Measurements from ENCODE around the gene ZFP3. TPM values are rescaled to one million over a fixed set of nuclear protein-coding genes. Genes with fewer than 3 reads are reported as not detected.

Gene ZFP3
- total RNA-seq, 2 experiments from 2014 or later = 0.34 to 0.98 TPM

GRCh38 chr17:5031365-5032082 is 46.7 kb upstream of the ZFP3 start:
- CTCF ChIA-PET (ENCODE audit: unreplicated experiment) = interaction anchor here (1.0 to 1.5 kb wide), 3 partner anchors 18 to 79 kb away, joined by 3 to 5 read pairs (median 3); no protein-coding TSS in a partner anchor
- no TSS peak for BruUV-seq (replicated peaks)
- Histone ChIP-seq H3K36me3 (ENCODE audit: insufficient read depth, low read length) (no peaks in the 10 kb centered on the region), H4K20me1 (ENCODE audit: insufficient read depth, low read length) (no peaks in the 10 kb centered on the region), H3K79me2 (ENCODE audit: insufficient read depth, low read depth, low read length) (no peaks in the 10 kb centered on the region), H3K9me2 (ENCODE audit: insufficient read depth, low read length) (no peaks in the 10 kb centered on the region), H2AFZ (ENCODE audit: low read length) (peak overlapping the region; percentile 90; the same call in 1 of the 2 replicates), H3K9me3 (ENCODE audit: low read length) (no peaks in the 10 kb centered on the region), H3K4me2 (ENCODE audit: low read length) (peak overlapping the region; percentile 98), H3K27ac (ENCODE audit: low read depth, low read length, poor library complexity, severe bottlenecking) (peak overlapping the region; percentile 43), H3K4me1 (ENCODE audit: insufficient read depth, low read length, poor library complexity, severe bottlenecking) (peaks cover 38% of the 10 kb centered on the region), H3K4me3 (ENCODE audit: low read depth, low read length, poor library complexity, severe bottlenecking) (peak overlapping the region; percentile 64)
- TF ChIP-seq EZH2phosphoT487 (IDR thresholded peaks at IDR 0.05; ENCODE audit: borderline replicate concordance, low read depth, low read length) = no peak
- peak; percentile 72 for TF ChIP-seq CTCF (conservative IDR thresholded peaks at IDR 0.05; ENCODE audit: low read length)
- POLR2A ChIA-PET = interaction anchor here (0.9 to 1.6 kb wide), 3 partner anchors 14 to 66 kb away, joined by 3 to 6 read pairs (median 4); no protein-coding TSS in a partner anchor
- DNase-seq (ENCODE audit: low spot score) = peak; percentile 91
- intact Hi-C loops (cut with micrococcal nuclease; ENCODE audit: unreplicated experiment) = loop anchor here (1.0 to 5.0 kb wide), 2 partner anchors 31 to 44 kb away; partner anchors contain the start of gene CAMTA2

- intact Hi-C loops (cut with micrococcal nuclease; ENCODE audit: unreplicated experiment) = loop anchor here (5.0 kb wide), 1 partner anchor 46 kb away; the partner anchor contains the start of gene CAMTA2
- H2AFZ ChIP-seq (ENCODE audit: low read length) = no peak overlapping the region
- DNase-seq (ENCODE audit: low spot score) = no peak
- H3K4me3 ChIP-seq (ENCODE audit: low read depth, low read length, poor library complexity, severe bottlenecking) = no peak overlapping the region
- no TSS peak for BruUV-seq (replicated peaks)
- TF ChIP-seq CTCF (conservative IDR thresholded peaks at IDR 0.05; ENCODE audit: low read length) (no peak), EZH2phosphoT487 (IDR thresholded peaks at IDR 0.05; ENCODE audit: borderline replicate concordance, low read depth, low read length) (no peak)
- peaks cover 38% of the 10 kb centered on the region for H3K4me1 ChIP-seq (ENCODE audit: insufficient read depth, low read length, poor library complexity, severe bottlenecking)
- H3K36me3 ChIP-seq (ENCODE audit: insufficient read depth, low read length) = no peaks in the 10 kb centered on the region
- no peak overlapping the region for H3K4me2 ChIP-seq (ENCODE audit: low read length)
- CTCF ChIA-PET (ENCODE audit: unreplicated experiment) = no interaction called here
- no peaks in the 10 kb centered on the region for H3K9me2 ChIP-seq (ENCODE audit: insufficient read depth, low read length)
- no peaks in the 10 kb centered on the region for H3K9me3 ChIP-seq (ENCODE audit: low read length)
- H3K27ac ChIP-seq (ENCODE audit: low read depth, low read length, poor library complexity, severe bottlenecking) = no peak overlapping the region
- H3K79me2 ChIP-seq (ENCODE audit: insufficient read depth, low read depth, low read length) = no peaks in the 10 kb centered on the region
- POLR2A ChIA-PET = no interaction called here
- no peaks in the 10 kb centered on the region for H4K20me1 ChIP-seq (ENCODE audit: insufficient read depth, low read length)
These were observed 45.4 kb upstream of the ZFP3 start for GRCh38 chr17:5032865-5033264.

All from OCI-LY7 (cell line).